Astrocyte (in vitro differentiated cells and primary cell): Measurements from ENCODE around the gene TWNK. TPM values are rescaled to one million over a fixed set of nuclear protein-coding genes. Genes with fewer than 3 reads are reported as not detected.

Source experiments
- DNase-seq: peaks from one replicate; pipeline ENCODE4 v3.0.0-alpha.2; 2010; ENCODE audit warnings: low read depth
- FAIRE-seq: peaks from 2 replicates; lab custom pipeline; 2011; peaks lifted over from hg19 to GRCh38; lab: Jason Lieb, UNC
- H2AFZ ChIP-seq: 2 replicates; pipeline ENCODE4 v1.6.0; 2012; ENCODE audit warnings: low read depth, low read length, inconsistent platforms
- H3K27ac ChIP-seq: 2 replicates; pipeline ENCODE4 v1.5.1; 2011; ENCODE audit warnings: low read depth, low read length, inconsistent platforms
- H3K27me3 ChIP-seq: 2 replicates; pipeline ENCODE4 v1.6.0; 2011; ENCODE audit warnings: low read length, inconsistent platforms; ENCODE audit not compliant: insufficient read depth
- H3K36me3 ChIP-seq: 2 replicates; pipeline ENCODE4 v1.5.1; 2011; ENCODE audit warnings: low read length, inconsistent platforms; ENCODE audit not compliant: insufficient read depth
- H3K4me1 ChIP-seq: 2 replicates; pipeline ENCODE4 v1.5.1; 2011; ENCODE audit warnings: low read length, inconsistent platforms; ENCODE audit not compliant: insufficient read depth
- H3K4me2 ChIP-seq: 2 replicates; pipeline ENCODE4 v1.6.0; 2012; ENCODE audit warnings: low read length, inconsistent platforms
- H3K4me3 ChIP-seq: 2 replicates; pipeline ENCODE4 v1.5.1; 2011; ENCODE audit warnings: low read depth, mild to moderate bottlenecking, low read length, inconsistent platforms; ENCODE audit not compliant: insufficient read depth
- H3K79me2 ChIP-seq: 2 replicates; pipeline ENCODE4 v1.6.0; 2012; ENCODE audit warnings: mild to moderate bottlenecking, low read length, inconsistent platforms; ENCODE audit not compliant: insufficient read depth
- H3K9ac ChIP-seq: 2 replicates; pipeline ENCODE4 v1.6.0; 2012; ENCODE audit warnings: mild to moderate bottlenecking, low read length, inconsistent platforms
- H3K9me3 ChIP-seq: 2 replicates; pipeline ENCODE4 v1.5.1; 2012; ENCODE audit warnings: low read depth, mild to moderate bottlenecking, low read length, inconsistent platforms; ENCODE audit not compliant: insufficient read depth
- H4K20me1 ChIP-seq: 2 replicates; pipeline ENCODE4 v1.6.0; 2012; ENCODE audit warnings: low read length, inconsistent platforms; ENCODE audit not compliant: insufficient read depth
- H3K27ac Mint-ChIP-seq: one replicate; pipeline ENCODE4 v1.8.0; 2021; ENCODE audit warnings: mild to moderate bottlenecking, mixed read lengths; ENCODE audit not compliant: unreplicated experiment
- H3K27me3 Mint-ChIP-seq: one replicate; pipeline ENCODE4 v1.8.0; 2021; ENCODE audit warnings: low read depth, mixed read lengths; ENCODE audit not compliant: unreplicated experiment
- H3K36me3 Mint-ChIP-seq: one replicate; pipeline ENCODE4 v1.8.0; 2021; ENCODE audit warnings: low read depth, mixed read lengths; ENCODE audit not compliant: unreplicated experiment
- H3K4me1 Mint-ChIP-seq: one replicate; pipeline ENCODE4 v1.8.0; 2021; ENCODE audit warnings: low read depth, mixed read lengths; ENCODE audit not compliant: unreplicated experiment
- H3K4me3 Mint-ChIP-seq: one replicate; pipeline ENCODE4 v1.8.0; 2021; ENCODE audit warnings: mild to moderate bottlenecking, moderate library complexity, mixed read lengths; ENCODE audit not compliant: unreplicated experiment
- H3K9me3 Mint-ChIP-seq: one replicate; pipeline ENCODE4 v1.8.0; 2021; ENCODE audit warnings: mild to moderate bottlenecking, mixed read lengths; ENCODE audit not compliant: unreplicated experiment
- CTCF ChIP-seq: IDR thresholded peaks from 2 replicates; pipeline ENCODE4 v1.5.1; 2011; ENCODE audit warnings: low read depth, mild to moderate bottlenecking, inconsistent platforms, low read length, moderate library complexity; ENCODE audit not compliant: insufficient read depth
- EZH2 ChIP-seq: IDR thresholded peaks from 2 replicates; pipeline ENCODE4 v1.6.1; 2012; ENCODE audit warnings: mild to moderate bottlenecking, low read length, inconsistent platforms; ENCODE audit not compliant: insufficient read depth
- total RNA-seq: library from RNA; stranded (reverse); gene quantifications from 2 replicates; pipeline ENCODE4 v1.2.1, GENCODE V29; 2021

The TWNK gene
- total RNA-seq, 1 donor from 2014 or later: 12.9 TPM

- no peak for FAIRE-seq
- H3K27ac Mint-ChIP-seq: no peak overlapping the region
These were observed 33.2 kb downstream of the TWNK start for GRCh38 chr10:101020427-101021075.

GRCh38 chr10:101021239-101021638 lies 33.9 kb downstream of the TWNK start:
- Mint-ChIP-seq H3K27me3 (peaks cover 29% of the 10 kb centered on the region), H3K9me3 (no peaks in the 10 kb centered on the region), H3K36me3 (peaks cover 2% of the 10 kb centered on the region), H3K27ac (no peak overlapping the region), H3K4me3 (no peak overlapping the region), H3K4me1 (peaks cover 5% of the 10 kb centered on the region)
- Histone ChIP-seq H3K27me3 (no peaks in the 10 kb centered on the region), H3K4me2 (no peak overlapping the region), H3K36me3 (no peaks in the 10 kb centered on the region), H4K20me1 (no peaks in the 10 kb centered on the region), H3K4me1 (peaks cover 11% of the 10 kb centered on the region), H3K9me3 (no peaks in the 10 kb centered on the region), H3K9ac (no peak overlapping the region), H3K4me3 (no peak overlapping the region), H3K79me2 (no peaks in the 10 kb centered on the region), H3K27ac (no peak overlapping the region), H2AFZ (no peak overlapping the region)
- TF ChIP-seq CTCF (no peak), EZH2 (no peak)
- DNase-seq: no peak
- no peak for FAIRE-seq

More at GRCh38 chr10:101020427-101021075, 33.2 kb downstream of the TWNK start:
- no peak for DNase-seq
- Mint-ChIP-seq H3K4me3 (no peak overlapping the region), H3K4me1 (peaks cover 5% of the 10 kb centered on the region), H3K9me3 (no peaks in the 10 kb centered on the region), H3K27me3 (peaks cover 32% of the 10 kb centered on the region), H3K36me3 (peaks cover 2% of the 10 kb centered on the region)
- Histone ChIP-seq H3K27me3 (no peaks in the 10 kb centered on the region), H3K4me3 (no peak overlapping the region), H3K9ac (no peak overlapping the region), H3K4me1 (peaks cover 12% of the 10 kb centered on the region), H3K4me2 (no peak overlapping the region), H3K27ac (no peak overlapping the region), H3K9me3 (no peaks in the 10 kb centered on the region), H4K20me1 (no peaks in the 10 kb centered on the region), H2AFZ (no peak overlapping the region), H3K79me2 (no peaks in the 10 kb centered on the region), H3K36me3 (no peaks in the 10 kb centered on the region)
- TF ChIP-seq EZH2 (no peak), CTCF (no peak)

- H3K9me3 ChIP-seq: no peaks in the 10 kb centered on the region
- H3K4me3 ChIP-seq: no peak overlapping the region
- Mint-ChIP-seq H3K4me1 (peaks cover 5% of the 10 kb centered on the region), H3K27me3 (peaks cover 24% of the 10 kb centered on the region), H3K27ac (no peak overlapping the region), H3K36me3 (peaks cover 2% of the 10 kb centered on the region), H3K4me3 (no peak overlapping the region), H3K9me3 (no peaks in the 10 kb centered on the region)
- FAIRE-seq (no peak), DNase-seq (no peak)
- H3K79me2 ChIP-seq: no peaks in the 10 kb centered on the region
- TF ChIP-seq CTCF (no peak), EZH2 (no peak)
- H3K9ac ChIP-seq: no peak overlapping the region
- no peak overlapping the region for H3K27ac ChIP-seq
- H3K36me3 ChIP-seq: no peaks in the 10 kb centered on the region
- H2AFZ ChIP-seq: no peak overlapping the region
- no peaks in the 10 kb centered on the region for H4K20me1 ChIP-seq
- H3K4me2 ChIP-seq: no peak overlapping the region
- H3K27me3 ChIP-seq: no peaks in the 10 kb centered on the region
- H3K4me1 ChIP-seq: peaks cover 11% of the 10 kb centered on the region
These were observed 34.4 kb downstream of the TWNK start for GRCh38 chr10:101021692-101022251.
